Skin of body (tissue), 2 donors: ENCODE measurements around the gene SLC35D2. TPM values are rescaled to one million over a fixed set of nuclear protein-coding genes. Genes with fewer than 3 reads are reported as not detected.

Experiments
- DNase-seq: peaks from one replicate; lab custom pipeline; 2025; lab: John Stamatoyannopoulos, UW
- total RNA-seq: library from RNA; depleted of rRNA; stranded (reverse); fragments of >200 nt; gene quantifications from one replicate; pipeline ENCODE4 v1.2.3, GENCODE V29; 2014

SLC35D2 gene
- total RNA-seq, result 8.0 TPM

DNA sequence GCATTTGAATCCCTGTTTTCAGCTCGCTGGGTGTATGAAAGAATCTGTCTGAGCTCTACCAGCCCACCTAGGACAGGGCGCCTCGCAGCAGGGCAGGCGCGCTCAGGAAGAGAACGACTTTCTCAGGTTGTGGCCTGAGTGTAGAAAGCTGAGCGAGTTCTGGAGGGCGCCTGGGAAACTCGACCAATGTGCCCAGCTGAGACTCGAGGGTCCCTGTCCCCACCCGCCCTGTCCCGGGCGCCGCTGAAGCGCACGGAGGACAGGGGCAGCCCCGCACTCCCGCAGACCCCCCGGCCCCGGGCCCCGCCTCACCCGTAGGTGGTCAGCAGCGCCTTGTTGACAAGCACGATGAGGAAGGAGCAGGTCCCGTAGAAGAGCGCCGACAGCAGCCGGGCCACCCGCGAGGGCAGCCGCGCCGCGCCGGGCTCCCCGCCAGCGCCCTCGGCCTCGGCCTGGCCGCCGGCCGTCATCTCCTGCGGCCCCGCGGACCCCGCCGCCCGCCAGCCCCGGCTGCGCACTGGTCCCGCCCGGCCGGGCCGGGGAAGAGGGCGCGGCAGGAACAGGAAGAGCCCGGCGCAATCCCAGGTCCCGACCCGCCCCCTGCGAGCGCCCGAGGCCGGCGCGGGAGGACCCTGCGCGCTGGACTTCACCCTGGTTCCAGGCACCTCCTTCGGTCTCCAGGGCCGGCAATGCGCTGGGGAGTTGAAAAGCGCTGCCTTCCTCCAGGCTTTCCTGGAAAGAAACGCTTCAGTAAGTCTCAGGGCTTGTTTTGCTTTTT, at the start of gene SLC35D2:
Gene SLC35D2, minus strand, starts transcription at position 547 of the 778 bp plus-strand sequence. Its CDS starts 77 bp downstream, at position 470.
- no peak for DNase-seq

DNA sequence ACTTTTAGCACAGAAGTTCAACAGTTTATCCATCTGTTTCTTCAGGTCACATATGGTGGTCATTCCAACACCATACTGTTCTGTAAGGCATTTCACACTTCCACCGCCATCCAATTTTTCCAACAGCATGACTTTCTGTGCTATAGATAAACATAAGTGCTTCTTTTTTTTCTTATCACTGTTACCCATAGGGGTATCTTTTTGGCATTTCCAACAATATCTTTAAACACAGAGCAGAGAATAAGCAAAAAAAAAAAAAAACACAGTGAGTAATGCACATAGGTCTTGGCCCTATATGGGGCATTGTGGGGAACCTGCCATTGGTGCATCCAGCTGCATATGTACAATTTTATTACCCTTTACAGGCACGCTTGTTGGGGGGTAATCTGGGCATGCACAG, 46.9 kb upstream of the SLC35D2 start:
- DNase-seq, result no peak

DNA sequence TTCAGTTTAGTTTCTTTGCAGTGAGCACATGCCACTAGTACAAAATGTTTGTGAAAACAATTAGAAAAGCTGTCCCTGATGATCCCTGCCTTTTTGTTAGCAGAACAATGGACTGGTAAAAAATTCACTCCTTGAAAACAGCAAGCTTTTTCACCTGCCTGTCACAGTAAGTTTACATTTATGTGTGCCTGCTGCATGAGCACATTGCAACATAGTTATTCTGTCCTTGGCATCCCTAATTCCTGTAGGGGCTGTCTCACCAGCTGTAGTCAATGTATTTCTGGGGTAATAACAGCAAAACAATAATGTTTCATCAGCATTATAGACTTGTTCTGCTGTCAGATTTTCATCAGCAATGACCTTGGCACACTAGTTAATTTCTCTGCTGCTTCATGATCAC, 46.2 kb upstream of the SLC35D2 start:
- DNase-seq, result no peak

DNA sequence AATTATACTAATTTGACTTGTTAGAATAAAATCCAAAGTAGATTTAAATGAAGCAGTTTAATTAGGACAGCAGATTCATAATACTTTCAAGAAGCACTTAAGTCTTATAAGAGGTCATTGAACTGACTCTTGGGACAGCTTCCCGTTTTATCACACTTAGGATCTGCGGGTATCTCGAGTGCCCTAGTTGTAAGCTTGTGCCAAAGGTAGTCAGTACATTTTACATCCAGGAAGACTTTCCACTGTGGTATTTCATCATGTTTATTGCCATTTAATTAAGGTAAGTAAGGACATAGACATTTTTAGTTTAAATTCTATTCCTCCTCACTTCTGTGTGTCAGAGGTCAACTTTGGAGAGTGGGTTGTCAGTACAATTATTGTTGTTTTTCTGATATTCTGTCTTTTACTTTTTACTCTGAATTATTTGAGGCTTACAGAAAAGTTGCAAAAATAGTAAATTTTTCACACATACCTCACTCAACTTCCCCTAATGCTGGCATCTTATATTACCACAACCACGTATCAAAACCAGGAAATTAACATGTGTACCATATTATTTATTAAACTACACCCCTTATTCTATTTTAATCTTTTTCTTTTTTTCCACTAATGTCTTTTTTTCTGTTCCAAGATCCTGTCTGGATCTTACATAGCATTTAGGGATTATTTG, 42.1 kb upstream of the SLC35D2 start:
- no peak for DNase-seq

DNA sequence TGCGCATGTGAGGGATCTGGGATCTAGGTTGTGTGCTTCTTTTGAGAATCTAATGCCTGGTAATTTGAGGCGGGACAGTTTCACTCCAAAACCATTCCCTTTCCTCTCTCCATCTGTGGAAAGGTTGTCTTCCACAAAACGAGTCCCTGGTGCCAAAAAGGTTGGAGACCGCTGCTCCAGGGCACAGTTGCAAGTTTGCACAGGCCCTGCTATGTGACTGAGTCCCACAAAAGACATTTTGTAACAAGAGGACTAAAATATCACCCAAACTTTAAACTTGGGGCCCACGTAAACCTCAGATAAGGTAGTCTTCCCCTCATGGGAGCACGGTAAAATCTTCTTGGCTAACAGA, 40.5 kb upstream of the SLC35D2 start:
- DNase-seq, result no peak

GRCh38 chr9:96423322-96423984, 39.9 kb upstream of the SLC35D2 start:
- no peak for DNase-seq

DNA sequence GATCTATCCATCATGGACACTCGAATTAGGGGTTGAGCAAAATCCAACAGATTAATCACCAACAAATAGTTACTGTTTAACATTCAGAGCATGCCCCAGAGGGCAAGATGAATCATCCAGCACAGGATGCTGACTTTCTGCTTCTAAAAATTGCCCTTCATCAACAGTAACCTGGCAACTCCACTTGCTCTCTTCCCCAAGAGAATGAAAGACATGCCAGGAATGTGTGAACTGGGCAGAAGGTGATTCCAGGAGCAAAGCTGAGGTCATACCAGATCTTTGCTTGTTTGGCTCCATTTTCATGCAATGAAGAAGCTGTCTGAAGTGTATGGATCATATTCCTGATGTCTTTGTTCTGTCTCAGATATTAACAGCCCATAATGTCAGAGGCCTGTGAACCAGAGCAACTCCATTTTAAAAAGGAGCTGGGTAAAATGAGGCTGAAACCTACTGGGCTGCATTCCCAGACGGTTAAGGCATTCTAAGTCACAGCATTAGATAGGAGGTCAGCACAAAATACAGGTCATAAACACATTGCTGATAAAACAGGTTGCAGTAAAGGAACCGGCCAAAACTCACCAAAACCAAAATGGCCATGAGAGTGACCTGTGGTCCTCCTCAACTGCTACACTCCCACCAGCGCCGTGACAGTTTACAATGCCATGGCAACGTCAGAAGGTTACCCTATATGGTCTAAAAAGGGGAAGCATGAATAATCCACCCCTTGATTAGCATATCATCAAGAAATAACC, 37.1 kb upstream of the SLC35D2 start:
- DNase-seq, result peak; percentile 43

DNA sequence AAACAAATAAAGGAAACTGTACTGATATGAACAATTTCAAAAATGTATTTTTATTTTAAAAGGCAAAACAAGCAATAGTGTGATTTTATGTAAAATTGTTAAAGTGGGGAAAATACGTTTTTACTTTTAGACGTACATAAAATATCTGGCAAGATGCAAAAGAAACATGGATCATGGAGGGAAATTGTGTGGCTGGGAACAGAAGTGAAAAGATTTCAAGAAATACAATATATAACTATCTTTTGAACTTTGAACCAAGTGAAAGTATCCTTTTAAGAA, 36.1 kb upstream of the SLC35D2 start:
- DNase-seq, result no peak

DNA sequence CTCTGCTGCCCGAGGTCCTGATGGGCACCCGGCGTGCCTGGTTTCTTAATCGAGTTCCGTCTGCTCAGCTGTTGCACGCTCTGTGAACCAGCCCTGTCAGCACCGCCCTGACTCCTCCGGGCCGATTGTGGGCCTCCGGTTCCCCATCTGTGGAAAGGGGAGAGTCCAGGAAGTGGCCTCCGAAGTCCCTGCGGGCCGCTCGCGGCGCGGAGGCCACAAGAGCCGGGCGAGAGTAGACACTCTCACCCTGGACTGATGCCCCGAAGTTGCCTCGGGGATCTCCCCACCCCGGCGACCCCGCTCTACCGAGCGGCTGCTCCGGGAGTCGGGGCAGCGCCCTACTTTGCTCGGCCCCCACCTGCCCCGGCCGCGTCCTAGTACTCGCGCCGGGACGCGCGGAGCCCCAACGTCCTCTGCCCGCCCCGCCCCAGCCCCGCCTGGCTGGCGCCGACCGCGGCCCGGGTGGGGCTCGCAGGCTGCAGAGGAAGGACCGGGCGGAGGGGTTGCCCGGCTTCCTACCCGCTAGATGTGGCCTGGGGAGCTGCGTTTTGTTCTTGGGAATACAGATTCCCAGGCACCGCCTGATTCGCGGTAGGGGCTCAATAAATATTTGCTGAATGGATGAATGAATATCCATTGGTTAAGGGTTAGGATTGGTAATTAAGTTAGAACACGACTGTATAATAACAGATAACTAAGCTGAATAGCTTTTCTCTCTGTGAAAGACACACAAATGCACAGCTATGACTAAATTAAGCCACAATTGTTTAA, 35.6 kb upstream of the SLC35D2 start:
- DNase-seq, result peak; percentile 33

DNA sequence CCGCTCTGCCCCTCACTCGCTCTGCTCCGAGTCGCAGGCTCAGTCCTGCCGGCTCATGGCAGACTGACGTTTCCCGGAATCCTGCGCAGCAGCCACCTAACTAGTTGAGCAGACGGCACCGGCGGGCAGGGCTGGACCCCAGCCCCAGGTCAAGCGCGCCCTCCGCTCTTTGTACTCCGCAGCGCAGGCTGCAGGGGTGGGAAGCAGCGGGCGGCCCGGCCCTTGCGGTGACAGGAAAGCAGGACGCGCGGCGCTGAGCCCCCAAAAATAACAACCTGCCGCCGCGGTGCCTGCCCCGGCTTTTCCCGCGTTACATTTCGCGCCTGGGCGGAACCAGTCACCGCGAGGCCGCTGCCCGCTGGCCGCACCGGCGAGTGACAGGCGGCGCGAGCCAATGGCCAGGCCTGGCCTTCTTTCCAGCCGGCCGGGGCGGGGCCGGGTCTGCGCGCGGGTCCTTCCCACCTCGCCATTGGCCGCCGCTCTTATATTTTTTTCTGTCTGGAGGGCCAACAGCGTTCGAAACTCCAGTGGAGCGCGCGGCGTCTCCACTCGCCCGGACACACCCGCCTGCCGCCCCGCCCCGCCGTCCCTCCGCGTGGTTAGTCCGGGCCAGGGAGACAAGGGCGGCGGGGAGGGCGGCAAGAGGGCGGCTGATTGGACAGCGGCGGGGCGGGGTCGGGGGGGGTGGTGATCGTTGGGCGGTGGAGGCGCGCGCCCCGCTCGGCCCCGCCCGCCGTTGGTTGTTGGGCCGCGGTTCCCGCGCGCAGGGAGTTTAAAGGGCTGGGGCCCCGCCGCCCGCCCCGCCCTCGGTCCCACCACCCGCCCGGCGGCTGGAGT, 34.8 kb upstream of the SLC35D2 start, which contains the start of gene ZNF367:
Gene ZNF367, minus strand, starts transcription at position 288 of the 837 bp plus-strand sequence. CDS start 338 bp downstream, outside the sequence.
- DNase-seq, result peak; percentile 97

DNA sequence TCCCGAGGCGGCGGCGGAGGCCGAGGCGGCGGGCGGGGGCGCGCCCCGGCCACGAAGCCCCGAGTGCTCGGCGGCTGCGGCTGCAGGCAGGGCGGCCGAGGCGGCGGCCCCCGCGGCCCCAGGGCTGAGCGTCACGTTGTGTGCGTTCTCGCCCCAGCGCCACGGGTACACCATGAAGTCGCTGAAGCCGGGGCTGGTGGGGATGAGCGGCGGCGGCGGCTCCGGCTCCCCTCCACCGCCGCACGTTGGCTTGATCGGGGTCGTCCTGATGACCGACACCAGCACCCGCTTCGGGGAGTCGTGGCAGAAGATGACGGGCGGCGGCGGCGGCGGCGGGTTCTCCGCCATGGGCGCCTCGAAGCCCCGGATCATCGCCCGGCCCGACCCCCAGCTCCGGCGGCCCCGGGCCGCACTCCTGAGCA, 34.2 kb upstream of the SLC35D2 start:
- no peak for DNase-seq

DNA sequence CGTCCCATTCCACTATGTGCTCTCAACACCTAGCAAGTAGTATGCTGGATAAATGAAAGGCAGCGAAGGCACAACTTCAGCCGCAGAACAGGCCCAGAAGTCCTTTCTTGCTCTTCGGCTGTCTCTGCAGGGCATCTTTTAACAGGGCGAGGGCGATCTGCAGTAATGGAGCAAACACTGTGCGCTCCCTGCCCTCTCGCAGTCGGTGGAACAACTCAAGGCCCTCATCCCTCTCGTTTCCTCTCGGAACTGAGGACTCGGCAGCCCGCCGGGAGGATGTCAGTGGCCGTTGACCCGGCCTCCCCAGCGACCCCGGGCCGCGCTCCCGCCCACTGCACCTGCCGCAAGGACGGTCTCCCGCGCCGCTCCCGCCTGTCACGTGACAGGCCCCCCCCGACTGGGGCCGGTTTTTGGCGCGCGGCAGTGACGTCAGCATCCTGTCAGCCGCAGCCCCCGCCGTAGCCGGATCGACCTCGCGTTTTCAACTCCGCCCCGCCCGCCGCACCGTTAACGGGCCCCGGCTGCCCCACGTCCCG, 33.6 kb upstream of the SLC35D2 start:
- peak; percentile 58 for DNase-seq

DNA sequence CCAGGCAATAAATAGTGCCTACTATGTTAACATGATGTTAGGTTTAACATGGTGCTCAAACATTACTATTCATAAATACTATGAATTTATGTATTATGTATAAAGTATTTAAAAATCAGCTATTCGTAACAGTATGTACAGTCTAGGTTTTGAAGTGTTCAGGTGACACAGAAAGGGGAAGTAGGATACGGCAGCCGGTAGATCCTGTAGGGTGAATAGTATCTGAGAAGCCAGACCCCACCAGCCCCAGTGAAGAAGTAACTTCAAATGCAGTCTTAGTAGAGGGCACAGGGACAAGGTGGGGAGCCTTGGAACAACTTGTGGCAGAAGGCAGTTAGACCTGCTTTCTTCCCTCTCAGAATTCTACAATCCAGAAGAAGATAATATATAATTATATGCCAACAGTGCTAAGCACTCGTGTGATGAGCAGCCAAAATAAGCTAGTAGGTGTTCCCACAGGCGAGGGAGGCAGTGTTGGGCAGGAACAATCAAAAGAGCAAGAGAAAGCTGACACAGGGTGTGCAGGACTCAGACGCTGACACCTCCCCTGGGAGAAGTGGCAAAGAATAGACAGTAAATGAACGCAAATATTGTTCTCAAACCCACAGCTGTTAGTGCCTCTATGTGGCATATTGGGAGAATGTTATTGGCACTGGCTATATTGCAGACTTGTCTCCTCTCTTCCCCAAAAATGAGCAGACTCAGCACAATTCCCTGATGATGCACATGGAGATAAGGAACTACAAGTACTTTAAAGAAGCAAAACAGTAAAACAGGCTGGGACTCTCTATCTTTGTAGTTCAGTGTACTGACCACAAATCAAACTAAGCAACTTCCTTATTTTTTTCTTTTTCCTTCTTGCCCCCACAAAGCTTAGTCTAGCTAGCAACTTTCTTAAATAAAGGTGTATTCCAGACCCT, 30.1 kb upstream of the SLC35D2 start:
- no peak for DNase-seq

DNA sequence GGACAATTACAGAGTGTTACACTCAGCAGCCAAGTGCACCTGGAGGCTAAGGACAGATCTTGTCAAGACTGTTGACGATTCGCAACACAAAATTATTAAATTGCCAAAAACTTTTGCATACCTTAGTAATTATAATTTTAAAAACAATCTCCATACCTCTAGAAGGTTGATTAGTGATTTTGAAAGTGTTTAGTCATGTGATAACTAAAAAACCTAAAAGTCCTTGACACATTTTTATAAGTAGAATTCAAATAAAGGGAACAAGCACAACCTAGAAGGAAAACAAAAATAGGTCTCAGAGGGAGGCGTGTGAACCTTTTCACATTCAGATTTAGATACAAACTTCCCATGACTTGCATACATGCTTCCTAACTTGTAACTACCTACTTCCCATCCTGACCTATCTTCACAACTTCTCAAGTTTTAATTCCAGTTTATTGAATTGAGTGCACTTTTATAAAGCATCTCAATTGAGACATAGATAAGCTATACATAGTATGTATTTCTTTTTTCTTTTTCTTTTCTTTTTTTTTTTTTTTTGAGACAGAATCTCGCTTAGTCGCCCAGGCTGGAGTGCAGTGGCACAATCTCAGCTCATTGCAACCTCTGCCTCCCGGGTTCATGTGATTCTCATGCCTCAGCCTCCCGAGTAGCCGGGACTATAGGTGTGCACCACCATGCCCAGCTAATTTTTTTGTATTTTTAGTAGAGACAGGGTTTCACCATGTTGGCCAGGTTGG, 28.8 kb upstream of the SLC35D2 start:
- no peak for DNase-seq

- DNase-seq, result no peak
These were observed 27.8 kb upstream of the SLC35D2 start for GRCh38 chr9:96411129-96411838.

DNA sequence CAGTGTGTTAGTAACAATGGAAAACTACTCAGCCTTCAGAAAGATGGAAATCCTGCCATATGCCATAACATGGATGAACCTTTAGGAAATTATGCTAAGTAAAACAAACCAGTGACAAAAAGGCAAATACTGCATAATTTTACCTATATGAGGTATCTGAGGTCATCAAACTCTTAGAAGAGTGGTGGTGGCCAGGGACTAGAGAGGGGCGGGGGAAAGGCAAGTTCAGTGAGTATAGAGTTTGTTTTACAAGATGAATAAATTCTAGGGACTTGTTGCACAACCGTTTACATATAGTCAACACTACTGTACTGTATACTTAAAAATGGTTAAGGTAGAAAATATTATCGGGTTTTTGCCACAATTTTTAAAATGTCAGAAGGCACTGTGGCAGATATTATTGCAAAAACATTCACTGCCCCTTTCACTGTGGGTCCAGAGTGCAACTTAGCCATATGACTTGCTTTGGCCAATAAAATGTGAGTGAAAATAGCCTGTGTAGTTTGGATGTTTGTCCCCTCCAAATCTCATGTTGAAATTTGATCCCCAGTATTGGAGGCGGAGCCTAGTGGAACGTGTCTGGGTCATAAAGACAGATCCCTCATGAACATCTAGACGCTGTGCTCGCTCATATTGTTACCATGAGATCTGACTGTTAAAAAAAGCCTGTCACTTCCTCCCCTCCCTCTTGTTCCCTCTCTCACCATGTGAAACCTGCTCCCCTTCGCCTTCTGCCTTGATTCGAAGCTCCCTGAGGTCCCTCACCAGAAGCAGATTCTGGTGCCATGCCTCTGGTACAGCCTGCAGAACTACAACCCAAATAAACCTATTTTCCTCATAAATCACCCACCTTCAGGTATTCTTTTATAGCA, 25.1 kb upstream of the SLC35D2 start:
- no peak for DNase-seq
